Mesangial cell (primary cell): ENCODE data around the gene ASCL3. TPM values are rescaled to one million over a fixed set of nuclear protein-coding genes. Genes with fewer than 3 reads are reported as not detected.

Experiments used
- total RNA-seq: library from RNA; depleted of rRNA; stranded (reverse); fragments of >200 nt; gene quantifications from 2 replicates; pipeline ENCODE4 v1.2.3, GENCODE V29; 2015

Gene ASCL3, protein sequence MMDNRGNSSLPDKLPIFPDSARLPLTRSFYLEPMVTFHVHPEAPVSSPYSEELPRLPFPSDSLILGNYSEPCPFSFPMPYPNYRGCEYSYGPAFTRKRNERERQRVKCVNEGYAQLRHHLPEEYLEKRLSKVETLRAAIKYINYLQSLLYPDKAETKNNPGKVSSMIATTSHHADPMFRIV
- not detected in 2 replicates for total RNA-seq

DNA sequence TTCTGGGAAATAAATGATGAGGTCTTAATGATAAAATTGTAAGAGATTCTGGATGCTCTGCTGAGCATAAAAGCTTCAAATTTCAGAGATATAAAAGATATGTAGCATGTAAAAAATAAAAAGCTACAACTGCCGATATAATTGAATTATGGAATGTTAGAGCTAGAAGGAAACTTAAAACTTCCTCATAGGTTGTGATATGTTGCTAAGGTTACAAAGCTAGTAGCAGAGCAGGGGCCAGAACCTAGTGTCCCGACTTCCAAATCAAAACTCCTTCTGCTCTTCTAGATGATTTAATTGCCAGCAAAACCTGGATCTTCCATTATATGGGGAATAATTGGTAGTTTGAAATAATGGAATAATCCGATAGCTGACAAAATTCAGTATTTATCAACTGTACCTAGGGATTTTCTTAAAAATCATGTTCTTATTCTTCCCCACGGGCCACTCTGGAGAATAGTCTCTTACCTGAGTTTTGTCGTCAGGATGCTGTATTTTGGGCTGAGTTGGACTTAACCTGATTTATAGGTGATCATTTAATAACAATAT is at the start of gene ASCL3:
Gene ASCL3, minus strand, starts transcription at position 499 of the 549 bp plus-strand sequence. CDS start 4,855 bp downstream, outside the sequence.

DNA sequence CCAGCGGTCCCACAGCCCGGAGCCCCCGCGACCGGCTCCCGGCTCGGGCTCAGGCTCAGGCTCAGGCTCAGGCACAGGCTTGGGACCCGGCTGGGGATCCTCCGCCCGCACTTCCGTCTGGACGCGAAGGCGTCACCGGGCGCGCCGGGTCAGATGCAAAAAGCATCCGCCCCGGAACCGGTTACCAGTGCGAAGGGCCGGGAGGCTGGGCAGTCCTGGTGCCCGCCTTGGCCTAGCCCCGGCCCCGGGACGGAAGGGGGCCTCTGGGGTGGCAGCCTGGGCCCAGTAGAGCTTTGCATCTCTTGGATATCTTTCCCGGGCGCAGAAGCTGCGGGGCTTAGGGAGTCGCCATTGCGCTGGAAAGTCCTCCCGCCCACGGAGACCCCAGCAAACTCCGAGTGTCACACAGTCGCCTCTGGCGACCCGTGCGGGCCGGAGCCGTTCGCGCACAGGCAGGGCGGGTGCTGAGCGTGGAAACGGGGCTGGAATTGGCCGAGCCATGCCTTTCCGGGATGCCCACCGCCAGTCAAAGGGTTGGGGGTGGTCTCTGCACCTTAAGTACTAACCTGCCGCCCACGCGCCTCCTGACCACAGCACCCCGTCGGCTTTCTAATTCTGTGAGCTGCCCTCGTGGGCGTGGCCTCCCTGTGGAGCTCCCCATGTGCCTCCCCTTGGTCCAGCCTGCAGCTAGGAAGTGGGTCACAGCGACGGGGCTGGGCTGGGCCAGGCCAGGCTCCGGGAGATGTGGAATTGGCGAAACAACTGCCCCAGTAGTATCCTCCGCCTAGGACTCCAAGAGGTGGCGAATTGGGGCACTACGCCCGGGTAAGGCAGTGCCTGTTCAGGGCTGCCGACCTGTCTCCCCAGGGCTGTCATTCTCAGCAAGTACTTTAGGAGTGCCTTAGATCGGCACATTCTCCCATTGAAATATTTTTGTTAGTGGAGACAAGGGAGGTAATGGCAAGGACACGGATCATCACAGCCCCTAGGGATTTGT is 21.8 kb upstream of the ASCL3 start, which contains the start of gene TMEM9B:
Gene TMEM9B, minus strand, starts transcription at position 119 of the 997 bp plus-strand sequence. CDS start 129 bp downstream, outside the sequence.

DNA sequence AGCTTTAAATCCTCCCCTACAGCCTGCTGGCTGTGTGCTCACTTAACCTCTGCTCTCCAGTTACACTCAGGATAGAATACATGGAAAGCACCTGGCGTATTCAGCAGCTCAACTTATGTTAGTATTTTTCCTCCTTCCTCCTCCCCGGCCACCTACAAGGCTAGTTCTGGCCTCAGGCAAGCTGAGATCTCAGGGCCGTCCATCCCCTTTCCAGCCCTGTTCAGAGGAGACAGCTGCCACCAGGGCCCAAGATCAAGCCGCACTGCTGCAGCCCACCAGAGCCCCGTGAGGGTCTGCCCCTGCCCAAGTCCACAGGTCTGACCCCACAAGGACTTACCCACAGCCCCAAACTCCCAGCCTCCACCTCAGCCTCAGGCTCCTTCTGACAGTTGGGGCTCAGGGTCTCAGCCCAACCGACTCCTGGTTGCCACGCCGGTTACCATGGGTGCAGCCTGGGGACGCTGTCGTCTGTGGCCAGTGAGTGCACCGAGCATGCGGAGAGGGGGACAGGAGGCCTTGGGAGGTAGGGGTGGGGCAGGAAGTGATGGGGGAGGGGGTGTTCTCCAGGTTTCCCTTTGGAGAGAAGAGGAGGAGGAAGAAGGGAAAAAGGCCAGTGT is 10.1 kb downstream of the ASCL3 start, which contains the start of gene C11orf16:
Gene C11orf16, minus strand, starts transcription at position 384 of the 617 bp plus-strand sequence. CDS start 639 bp downstream, outside the sequence.

DNA sequence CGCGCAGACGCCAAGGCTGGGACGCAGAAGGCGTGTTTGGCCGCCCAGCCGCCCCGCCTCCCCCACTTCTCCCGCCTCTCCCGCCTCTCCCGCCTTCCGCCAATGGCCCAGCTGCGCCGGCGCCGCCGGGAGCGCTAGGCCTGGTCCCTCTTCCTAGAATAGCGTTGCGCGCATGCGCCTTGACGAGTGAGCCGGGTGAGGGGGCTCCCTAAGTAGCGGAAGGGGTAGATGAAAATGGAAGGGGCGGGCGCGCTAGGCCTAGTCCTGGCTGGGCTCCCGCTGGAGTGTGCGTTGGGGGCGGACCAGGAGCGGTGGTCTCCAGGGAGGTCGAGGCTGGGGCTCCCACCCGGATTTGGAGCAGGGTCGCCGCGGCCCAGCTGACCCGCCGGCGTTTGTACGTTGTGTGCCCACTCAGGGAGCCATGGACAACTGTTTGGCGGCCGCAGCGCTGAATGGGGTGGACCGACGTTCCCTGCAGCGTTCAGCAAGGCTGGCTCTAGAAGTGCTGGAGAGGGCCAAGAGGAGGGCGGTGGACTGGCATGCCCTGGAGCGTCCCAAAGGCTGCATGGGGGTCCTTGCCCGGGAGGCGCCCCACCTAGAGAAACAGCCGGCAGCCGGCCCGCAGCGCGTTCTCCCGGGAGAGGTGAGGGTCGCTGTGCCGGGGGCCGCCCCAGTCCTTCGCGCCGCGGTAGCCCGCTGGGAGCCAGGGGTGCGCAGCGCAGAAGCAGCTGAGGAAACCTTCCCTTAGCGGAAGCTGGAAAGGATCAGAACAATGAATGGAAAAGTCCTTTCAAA is 31.6 kb downstream of the ASCL3 start, which contains the start of gene AKIP1:
Gene AKIP1, plus strand, starts transcription at position 161 of the 795 bp plus-strand sequence. Its CDS starts 261 bp downstream, at position 422.

Other genes with a start within 250 kb of the ASCL3 start
- gene AKIP1, start 31.8 kb downstream of the ASCL3 start, total RNA-seq, result 29.5 and 32.5 TPM in 2 replicates
- not detected in 2 replicates for gene C11orf16, start 10.1 kb downstream of the ASCL3 start, total RNA-seq
- 23.5 and 27.4 TPM in 2 replicates for gene TMEM9B, start 21.4 kb upstream of the ASCL3 start, total RNA-seq
- gene NRIP3, start 61.0 kb upstream of the ASCL3 start, total RNA-seq, result 3.8 and 16.9 TPM in 2 replicates
- gene SCUBE2, start 148.6 kb upstream of the ASCL3 start, total RNA-seq, result 0.25 and 0.33 TPM in 2 replicates